GM12878 (cell line): ENCODE results near the gene SDK2. TPM values are rescaled to one million over a fixed set of nuclear protein-coding genes. Genes with fewer than 3 reads are reported as not detected.

Experiments used
- ATAC-seq: fragments of 200-7000 bp; cut with Tn5 transposase; 3 replicates; pipeline ENCODE4 v1.9.1; 2020; ENCODE audit warnings: mild to moderate bottlenecking, moderate library complexity
- BruUV-seq: library from RNA; stranded (reverse); fragments of 400-500 nt; replicated peaks from 2 replicates; lab custom pipeline; 2021; lab: Mats Ljungman, UMichigan
- CTCF ChIA-PET: fragments of 300-600 bp; sonication (Branson Sonifier 250); formaldehyde crosslinking; extraction: SDS; loops from one replicate; lab custom pipeline; 2021; ENCODE audit warnings: inconsistent platforms; lab: Yijun Ruan, JAX
- POLR2A ChIA-PET: fragments of 350-600 bp; formaldehyde crosslinking; extraction: SDS; loops from one replicate; lab custom pipeline; 2021; ENCODE audit warnings: inconsistent platforms; lab: Charles Lee
- RAD21 ChIA-PET: fragments of 300-600 bp; sonication (Branson Sonifier 250); formaldehyde crosslinking; loops from one replicate; lab custom pipeline; 2023; ENCODE audit warnings: antibody characterized with exemption; ENCODE audit not compliant: unreplicated experiment; lab: Charles Lee
- SMC1A ChIA-PET: fragments of 300-600 bp; sonication (Branson Sonifier 250); formaldehyde crosslinking; loops from one replicate; lab custom pipeline; 2023; ENCODE audit not compliant: unreplicated experiment, uncharacterized antibody; lab: Charles Lee
- DNase-seq: peaks from one replicate; pipeline ENCODE4 v3.0.0-alpha.2; 2011; ENCODE audit warnings: low read depth, low spot score
- FAIRE-seq: peaks from 3 replicates; lab custom pipeline; 2011; peaks lifted over from hg19 to GRCh38; lab: Jason Lieb, UNC
- H2AFZ ChIP-seq: 2 replicates; pipeline ENCODE4 v1.6.0; 2011; ENCODE audit warnings: low read depth, low read length, control low read depth; ENCODE audit not compliant: control insufficient read depth
- H3K27ac ChIP-seq: 2 replicates; pipeline ENCODE4 v1.5.1; 2011; ENCODE audit warnings: control low read depth; ENCODE audit not compliant: control insufficient read depth, insufficient read depth
- H3K27me3 ChIP-seq, 2 experiments: replicated peaks in 1 of 2; 2 replicates each; pipeline versions ENCODE4 v1.6.0 to v1.6.1; 2011; ENCODE audit warnings: low read length in 1 of 2; ENCODE audit not compliant: control insufficient read depth in 2 of 2, insufficient read depth in 2 of 2
- H3K36me3 ChIP-seq, 2 experiments: 2 replicates each; pipeline ENCODE4 v1.5.1; 2011; ENCODE audit warnings: low read length in 1 of 2; ENCODE audit not compliant: control insufficient read depth in 2 of 2, insufficient read depth in 2 of 2
- H3K4me1 ChIP-seq: 2 replicates; pipeline ENCODE4 v1.6.1; 2011; ENCODE audit warnings: mild to moderate bottlenecking, low read length, moderate library complexity, mixed read lengths; ENCODE audit not compliant: control insufficient read depth, insufficient read depth
- H3K4me2 ChIP-seq: 2 replicates; pipeline ENCODE4 v1.6.0; 2011; ENCODE audit warnings: control low read depth; ENCODE audit not compliant: control insufficient read depth, insufficient read depth
- H3K4me3 ChIP-seq: fragments of 200-600 bp; sonication (generic); 2 replicates; pipeline ENCODE4 v1.5.1; 2016
- H3K79me2 ChIP-seq: 2 replicates; pipeline ENCODE4 v1.6.0; 2011; ENCODE audit warnings: low read length; ENCODE audit not compliant: control insufficient read depth, insufficient read depth
- H3K9ac ChIP-seq: 2 replicates; pipeline ENCODE4 v1.8.0; 2011; ENCODE audit warnings: low read length, control low read depth, mixed read lengths; ENCODE audit not compliant: control insufficient read depth, insufficient read depth
- H3K9me3 ChIP-seq: replicated peaks from 3 replicates; pipeline ENCODE4 v1.5.1; 2011; ENCODE audit warnings: mild to moderate bottlenecking, low read length; ENCODE audit not compliant: control insufficient read depth, insufficient read depth
- H4K20me1 ChIP-seq: 2 replicates; pipeline ENCODE4 v1.6.0; 2011; ENCODE audit not compliant: control insufficient read depth, insufficient read depth
- ATF7 ChIP-seq: fragments of 450-650 bp; IDR thresholded peaks from 2 replicates; pipeline ENCODE4 v1.6.1; 2016; ENCODE audit warnings: low read depth, mild to moderate bottlenecking
- FOXM1 ChIP-seq: IDR thresholded peaks from 2 replicates; pipeline ENCODE4 v1.6.1; 2012; ENCODE audit warnings: low read depth, mild to moderate bottlenecking, inconsistent platforms, low read length, moderate library complexity
- MYB ChIP-seq: fragments of 150-350 bp; IDR thresholded peaks from 2 replicates; pipeline ENCODE4 v1.6.1; 2014; ENCODE audit warnings: mild to moderate bottlenecking, low read depth, low read length, borderline replicate concordance
- NFYA ChIP-seq: IDR thresholded peaks from 2 replicates; pipeline ENCODE4 v1.6.1; 2011; ENCODE audit warnings: low read depth, mild to moderate bottlenecking, low read length, improper control_type of control experiment, borderline replicate concordance
- NR2C1 ChIP-seq: fragments of 450-650 bp; IDR thresholded peaks from 2 replicates; pipeline ENCODE4 v1.6.1; 2017; ENCODE audit warnings: antibody characterized with exemption, mild to moderate bottlenecking, moderate library complexity
- RCOR1 ChIP-seq: conservative IDR thresholded peaks from 2 replicates; pipeline ENCODE4 v1.6.1; 2012; ENCODE audit warnings: low read depth, low read length, improper control_type of control experiment
- SP1 ChIP-seq: IDR thresholded peaks from one replicate; pipeline ENCODE4 v1.6.1; 2011; ENCODE audit warnings: low read depth, low read length
- SREBF1 ChIP-seq: IDR thresholded peaks from 2 replicates; pipeline ENCODE4 v1.6.1; 2012; ENCODE audit warnings: mild to moderate bottlenecking, low read length
- TAF1 ChIP-seq: IDR thresholded peaks from 2 replicates; pipeline ENCODE4 v1.6.1; 2011; ENCODE audit warnings: mild to moderate bottlenecking, low read depth, low read length, borderline replicate concordance
- ZNF687 ChIP-seq: fragments of 450-650 bp; IDR thresholded peaks from 2 replicates; pipeline ENCODE4 v1.6.1; 2017; ENCODE audit warnings: mild to moderate bottlenecking, moderate library complexity
- WGBS: methylation state at CpG from one replicate; pipeline ENCODE4 v1.1.6; 2016; ENCODE audit warnings: low lambda C conversion rate; ENCODE audit not compliant: insufficient replicate concordance, insufficient coverage; ENCODE audit errors: missing lambda C conversion rate; 5-methylcytosine and 5-hydroxymethylcytosine counted together
- in situ Hi-C: fragments of 300-500 bp; cut with MboI; formaldehyde crosslinking; loops from 9 replicates; pipeline ENCODE4 v1.14.3; 2018; ENCODE audit warnings: mixed read lengths
- intact Hi-C: fragments of 100-400 bp; cut with micrococcal nuclease; formaldehyde crosslinking; loops from one replicate; pipeline ENCODE4 v1.14.2; 2022; ENCODE audit not compliant: unreplicated experiment
- polyA plus RNA-seq, 11 experiments: library from polyadenylated mRNA; depleted of rRNA in 4 of 11; unstranded in 6 of 11; stranded (reverse) in 5 of 11; fragments of >200 nt; fragmentation: Nextera tagmentation in 4 of 11; fragmentation: Illumina TruSeq in 1 of 11; extraction: Ambion mirVana in 4 of 11; extraction: Trizol in 1 of 11; gene quantifications; 1 replicate in 1 of 11; 2 replicates in 10 of 11; pipeline versions ENCODE4 v1.2.1 to v1.2.3, GENCODE V29; 2011 to 2016; ENCODE audit warnings: inconsistent platforms in 2 of 11, missing spikeins in 2 of 11, low read depth in 1 of 11
- total RNA-seq, 4 experiments: library from RNA; depleted of rRNA in 3 of 4; stranded (reverse); fragments of >200 nt in 3 of 4; fragmentation: Illumina TruSeq in 1 of 4; extraction: Trizol in 1 of 4; gene quantifications; 2 replicates each; pipeline versions ENCODE4 v1.2.1 to v1.2.3, GENCODE V29; 2013 to 2021

Gene SDK2
- total and polyA plus RNA-seq, 10 of the 15 experiments (the other 5 are each of a cell fraction or from before 2014, with no cell fraction given) = 0.03 to 0.08 (median 0.03) TPM; not detected in 7

GRCh38 chr17:73397856-73398540 is 246.2 kb downstream of the SDK2 start (continued):
- TF ChIP-seq ZNF687 (no peak), MYB (no peak), RCOR1 (no peak), TAF1 (no peak), NR2C1 (no peak), NFYA (no peak), SP1 (no peak), FOXM1 (no peak)

GRCh38 chr17:73397278-73397826 is 246.9 kb downstream of the SDK2 start:
- FAIRE-seq = no peak
- DNase-seq = no peak
- TF ChIP-seq SREBF1 = no peak
- no peak for TF ChIP-seq ATF7
- Histone ChIP-seq H3K9me3 (no peaks in the 10 kb centered on the region), H4K20me1 (no peaks in the 10 kb centered on the region), H3K4me1 (no peaks in the 10 kb centered on the region), H3K27me3 (no peaks in the 10 kb centered on the region; a peak in 2 of 4 replicates), H3K4me2 (no peak overlapping the region), H2AFZ (no peak overlapping the region), H3K27ac (no peak overlapping the region), H3K36me3 (no peaks in the 10 kb centered on the region), H3K4me3 (no peak overlapping the region), H3K79me2 (no peaks in the 10 kb centered on the region), H3K9ac (no peak overlapping the region)
- ChIA-PET POLR2A (interaction anchor here (0.7 kb wide), 1 partner anchor 174 kb away, joined by 3 read pairs; no protein-coding TSS in a partner anchor), RAD21 (no interaction called here), CTCF (interaction anchor here (1.1 kb wide), 1 partner anchor 28 kb away, joined by 3 read pairs; no protein-coding TSS in a partner anchor), SMC1A (no interaction called here)
- in situ Hi-C loops (no loop called here), intact Hi-C loops (no loop called here)
- BruUV-seq = no TSS peak
- 35% methylated on average over 17 of the region's 17 CpGs for WGBS
- no peak for ATAC-seq
